ENCODE data around the gene CMPK1.

- TF ChIP-seq CTCF (IDR thresholded peaks at IDR 0.05; ENCODE audit: low read depth, low read length, poor library complexity, severe bottlenecking) (no peak), EZH2phosphoT487 (IDR thresholded peaks at IDR 0.05; ENCODE audit: borderline replicate concordance, low read length) (no peak)
Observed at GRCh38 chr1:47415728-47416318, 82.2 kb downstream of the CMPK1 start, which contains the start of gene FOXE3.

All from DOHH2 (cell line).